Lower lobe of right lung (tissue), 2 donors: ENCODE data around the gene HOXA4. TPM values are rescaled to one million over a fixed set of nuclear protein-coding genes. Genes with fewer than 3 reads are reported as not detected.

Experiments used
- ATAC-seq, 2 donors: fragments of 200-7000 bp; cut with Tn5 transposase; one replicate each; pipeline ENCODE4 v1.9.1; 2020 to 2022; ENCODE audit warnings: mild to moderate bottlenecking in 2 of 2, moderate library complexity in 2 of 2
- DNase-seq: peaks from one replicate; pipeline ENCODE4 v3.0.0-alpha.2; 2020
- H3K27ac ChIP-seq: fragments of 200-600 bp; one replicate; pipeline ENCODE4 v1.8.0; 2022
- H3K27me3 ChIP-seq: fragments of 200-600 bp; one replicate; pipeline ENCODE4 v1.8.0; 2022; ENCODE audit warnings: low read depth
- H3K36me3 ChIP-seq: fragments of 200-600 bp; one replicate; pipeline ENCODE4 v1.8.0; 2022; ENCODE audit warnings: mild to moderate bottlenecking
- H3K4me1 ChIP-seq: fragments of 200-600 bp; one replicate; pipeline ENCODE4 v1.8.0; 2022
- H3K4me3 ChIP-seq: fragments of 200-600 bp; one replicate; pipeline ENCODE4 v1.8.0; 2022; ENCODE audit warnings: mild to moderate bottlenecking
- H3K9me3 ChIP-seq: fragments of 200-600 bp; one replicate; pipeline ENCODE4 v1.8.0; 2022
- intact Hi-C: fragments of 100-400 bp; cut with DNase I; formaldehyde crosslinking; loops from one replicate; pipeline ENCODE4 v1.11.0; 2022
- total RNA-seq: library from RNA; stranded (reverse); fragmentation: NEBNext Ultra II Directional; extraction: Animal tissue kit (Norgen Biotek cat#: 25700); gene quantifications from one replicate; pipeline ENCODE4 v1.2.1, GENCODE V29; 2021
- TF ChIP-seq, protein P1 (sequence below): fragments of 200-600 bp; IDR thresholded peaks from one replicate; pipeline ENCODE4 v1.8.0; 2022; ENCODE audit warnings: antibody characterized with exemption, mild to moderate bottlenecking
- donor health status: DM: no; HTN: yes; CAD: no; lungs with severe emphysema.

Gene HOXA4
- total RNA-seq, 1 donor from 2014 or later = 8.5 TPM

DNA sequence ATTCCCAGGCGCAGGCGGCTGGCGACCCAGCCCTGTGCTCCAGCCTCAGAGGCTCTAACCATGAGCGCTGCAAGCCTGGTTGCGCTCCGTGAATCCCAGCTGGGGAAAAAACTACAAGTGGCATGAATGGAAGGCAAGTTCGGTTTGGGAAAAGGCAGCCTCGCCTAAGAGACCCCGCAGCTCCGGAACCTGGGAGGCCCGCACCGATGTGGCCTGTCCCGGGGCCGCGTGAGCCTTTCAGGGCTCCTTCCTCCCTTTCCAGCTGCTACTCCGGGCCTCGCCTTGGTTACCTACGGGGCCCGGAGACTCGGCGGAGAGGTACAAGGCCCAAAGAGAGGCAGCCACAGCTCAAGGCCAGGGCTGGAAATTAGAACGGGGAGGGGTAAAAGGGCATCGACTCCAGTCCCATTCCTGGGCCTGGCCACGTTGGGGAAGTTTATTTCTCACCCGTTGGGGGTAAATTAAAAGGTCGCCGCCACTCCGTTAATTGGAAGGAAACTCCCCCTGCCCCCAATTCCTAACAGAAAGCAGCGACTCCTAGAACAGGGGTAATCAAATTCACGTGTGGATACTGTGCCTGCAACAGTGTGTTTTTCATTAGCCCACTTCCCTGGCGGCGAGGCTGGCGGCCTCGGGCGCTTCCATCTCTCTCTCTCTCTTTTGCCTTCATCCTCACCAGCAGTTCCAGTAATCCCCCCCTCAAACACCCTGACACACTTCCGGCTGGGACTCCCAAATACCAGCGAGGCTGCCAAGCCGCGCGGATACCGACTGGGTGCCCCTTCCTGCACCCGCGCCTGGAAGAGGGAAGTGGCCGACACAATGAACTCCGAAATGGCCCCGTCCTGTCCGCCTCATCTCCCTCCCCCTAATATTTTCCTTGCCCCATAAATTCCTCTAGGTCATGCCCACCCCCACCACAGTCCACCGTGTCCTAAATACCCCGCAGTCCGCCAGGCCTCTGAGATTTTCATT is 36.3 kb upstream of the HOXA4 start:
- ATAC-seq (no peak), DNase-seq (peak; percentile 48)
- peak overlapping the region; percentile 50 for H3K4me3 ChIP-seq
- no peaks in the 10 kb centered on the region for H3K36me3 ChIP-seq
- TF ChIP-seq, protein P1, sequence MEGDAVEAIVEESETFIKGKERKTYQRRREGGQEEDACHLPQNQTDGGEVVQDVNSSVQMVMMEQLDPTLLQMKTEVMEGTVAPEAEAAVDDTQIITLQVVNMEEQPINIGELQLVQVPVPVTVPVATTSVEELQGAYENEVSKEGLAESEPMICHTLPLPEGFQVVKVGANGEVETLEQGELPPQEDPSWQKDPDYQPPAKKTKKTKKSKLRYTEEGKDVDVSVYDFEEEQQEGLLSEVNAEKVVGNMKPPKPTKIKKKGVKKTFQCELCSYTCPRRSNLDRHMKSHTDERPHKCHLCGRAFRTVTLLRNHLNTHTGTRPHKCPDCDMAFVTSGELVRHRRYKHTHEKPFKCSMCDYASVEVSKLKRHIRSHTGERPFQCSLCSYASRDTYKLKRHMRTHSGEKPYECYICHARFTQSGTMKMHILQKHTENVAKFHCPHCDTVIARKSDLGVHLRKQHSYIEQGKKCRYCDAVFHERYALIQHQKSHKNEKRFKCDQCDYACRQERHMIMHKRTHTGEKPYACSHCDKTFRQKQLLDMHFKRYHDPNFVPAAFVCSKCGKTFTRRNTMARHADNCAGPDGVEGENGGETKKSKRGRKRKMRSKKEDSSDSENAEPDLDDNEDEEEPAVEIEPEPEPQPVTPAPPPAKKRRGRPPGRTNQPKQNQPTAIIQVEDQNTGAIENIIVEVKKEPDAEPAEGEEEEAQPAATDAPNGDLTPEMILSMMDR = no peak
- intact Hi-C loops = no loop called here
- peaks cover 100% of the 10 kb centered on the region for H3K27me3 ChIP-seq
- no peak overlapping the region for H3K27ac ChIP-seq
- H3K4me1 ChIP-seq = peaks cover 36% of the 10 kb centered on the region
- no peaks in the 10 kb centered on the region for H3K9me3 ChIP-seq

DNA sequence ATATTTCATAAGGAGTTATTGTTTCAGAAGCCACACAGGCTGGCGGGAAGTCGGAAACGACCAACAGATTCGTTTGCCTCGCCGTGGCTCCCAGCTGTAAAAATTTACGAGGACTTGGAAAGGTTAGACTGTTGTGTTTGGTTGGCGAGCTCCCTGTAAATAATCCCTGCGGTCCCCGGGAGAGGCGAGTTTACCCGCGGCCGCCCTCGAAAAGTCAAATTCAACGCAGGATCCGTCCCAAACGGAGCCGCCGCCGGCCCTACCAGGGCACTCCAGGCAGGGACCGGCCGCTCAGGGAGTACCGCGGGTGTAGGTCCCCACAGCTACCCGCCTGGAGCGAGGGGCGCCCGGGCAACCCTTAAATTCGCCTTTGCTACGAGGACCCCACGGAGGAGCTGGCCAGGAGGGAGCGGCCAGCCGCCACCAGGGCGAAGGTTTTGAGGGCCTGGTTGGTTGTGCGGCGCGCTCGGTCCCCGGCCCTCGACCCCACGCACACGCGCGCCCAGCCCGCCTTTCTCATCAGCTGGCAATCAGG is 35.5 kb upstream of the HOXA4 start:
- ATAC-seq (no peak), DNase-seq (peak; percentile 43)
- Histone ChIP-seq H3K9me3 (no peaks in the 10 kb centered on the region), H3K27ac (no peak overlapping the region), H3K36me3 (no peaks in the 10 kb centered on the region), H3K27me3 (peaks cover 99% of the 10 kb centered on the region), H3K4me3 (peak overlapping the region; percentile 50), H3K4me1 (peaks cover 42% of the 10 kb centered on the region)
- TF ChIP-seq, protein P1 = no peak
- intact Hi-C loops = no loop called here

DNA sequence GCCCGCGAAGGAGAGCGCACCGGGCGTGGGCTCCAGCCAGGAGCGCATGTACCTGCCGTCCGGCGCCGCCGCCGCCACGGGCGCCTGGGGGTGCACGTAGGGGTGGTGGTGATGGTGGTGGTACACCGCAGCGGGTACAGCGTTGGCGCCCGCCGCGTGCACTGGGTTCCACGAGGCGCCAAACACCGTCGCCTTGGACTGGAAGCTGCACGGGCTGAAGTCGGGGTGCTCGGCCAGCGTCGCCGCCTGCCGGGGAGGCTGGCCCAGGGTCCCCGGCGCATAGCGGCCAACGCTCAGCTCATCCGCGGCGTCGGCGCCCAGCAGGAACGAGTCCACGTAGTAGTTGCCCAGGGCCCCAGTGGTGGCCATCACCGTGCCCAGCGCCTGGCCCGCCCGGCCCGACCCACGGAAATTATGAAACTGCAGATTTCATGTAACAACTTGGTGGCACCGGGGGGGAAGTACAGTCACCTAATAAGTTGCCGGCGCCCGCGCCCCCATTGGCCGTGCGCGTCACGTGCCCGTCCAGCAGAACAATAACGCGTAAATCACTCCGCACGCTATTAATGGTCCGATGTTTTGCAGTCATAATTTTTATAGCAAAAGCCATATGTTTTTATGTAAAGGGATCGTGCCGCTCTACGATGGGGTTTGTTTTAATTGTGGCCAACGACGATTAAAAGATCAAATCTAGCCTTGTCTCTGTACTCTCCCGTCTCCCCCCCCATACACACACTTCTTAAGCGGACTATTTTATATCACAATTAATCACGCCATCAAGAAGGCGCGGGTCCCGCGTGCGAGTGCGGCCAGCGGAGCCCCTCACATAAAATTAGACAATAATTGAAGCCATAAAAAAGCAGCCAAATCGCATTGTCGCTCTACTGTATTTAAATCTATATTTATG is 34.8 kb upstream of the HOXA4 start, which contains the start of gene HOXA9:
HOXA9 (minus strand) TSS at position 449 of the 907 bp plus-strand sequence; CDS start at position 369, 80 bp downstream.
- H3K27me3 ChIP-seq = peaks cover 97% of the 10 kb centered on the region

DNA sequence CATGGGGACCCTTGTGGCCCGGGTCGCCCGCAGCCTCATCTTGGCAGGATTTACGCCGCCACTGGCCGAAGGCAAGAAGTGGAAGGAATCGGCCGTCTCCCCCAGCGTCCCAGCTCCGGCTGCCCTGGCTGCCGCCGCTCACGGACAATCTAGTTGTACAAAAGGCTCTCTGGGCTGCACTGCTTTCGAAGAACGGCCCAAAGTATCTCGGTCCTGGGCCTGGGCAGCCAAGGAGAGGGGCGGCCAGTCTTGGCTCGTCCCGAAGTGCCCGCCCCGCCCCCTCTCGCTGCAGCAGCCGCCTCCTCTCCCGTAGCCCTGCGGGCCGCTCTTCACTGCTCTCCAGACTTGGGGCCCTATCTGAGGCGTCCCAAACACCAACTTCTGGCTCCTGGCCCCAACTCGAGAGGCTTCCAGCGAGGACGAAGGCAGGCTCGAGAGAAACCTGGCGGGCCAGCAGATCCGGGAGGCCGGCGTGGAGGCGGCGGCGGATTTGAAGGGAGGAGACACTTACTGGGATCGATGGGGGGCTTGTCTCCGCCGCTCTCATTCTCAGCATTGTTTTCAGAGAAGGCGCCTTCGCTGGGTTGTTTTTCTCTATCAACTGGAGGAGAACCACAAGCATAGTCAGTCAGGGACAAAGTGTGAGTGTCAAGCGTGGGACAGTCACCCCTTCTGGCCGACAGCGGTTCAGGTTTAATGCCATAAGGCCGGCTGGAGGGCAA is 34.0 kb upstream of the HOXA4 start:
- intact Hi-C loops = no loop called here
- peak; percentile 54 for DNase-seq

More for the DNA sequence above, 34.8 kb upstream of the HOXA4 start, which contains the start of gene HOXA9:
- intact Hi-C loops = no loop called here
- no peak within 1 kb of the TSS for H3K27ac ChIP-seq
- peak; percentile 30 to 36 for ATAC-seq
- TF ChIP-seq, protein P1 = no peak
- no peaks in the 10 kb centered on the region for H3K9me3 ChIP-seq
- H3K36me3 ChIP-seq = no peaks in the 10 kb centered on the region
- H3K4me1 ChIP-seq = peaks cover 47% of the 10 kb centered on the region
- DNase-seq = peak; percentile 78
- peak within 1 kb of the TSS; percentile 50 for H3K4me3 ChIP-seq

More for the DNA sequence above, 34.0 kb upstream of the HOXA4 start:
- Histone ChIP-seq H3K9me3 (no peaks in the 10 kb centered on the region), H3K27me3 (peaks cover 95% of the 10 kb centered on the region), H3K27ac (no peak overlapping the region), H3K36me3 (no peaks in the 10 kb centered on the region), H3K4me1 (peaks cover 45% of the 10 kb centered on the region), H3K4me3 (peak overlapping the region; percentile 50)
- TF ChIP-seq, protein P1 = peak; percentile 19
- no peak for ATAC-seq
